H9 (cell line): ENCODE results near the gene SLC4A11. TPM values are rescaled to one million over a fixed set of nuclear protein-coding genes. Genes with fewer than 3 reads are reported as not detected.

Source experiments
- DNase-seq: peaks from one replicate; pipeline ENCODE4 v3.0.0-alpha.2; 2017
- H2AFZ ChIP-seq: one replicate; pipeline ENCODE4 v1.6.1; 2013; ENCODE audit warnings: mild to moderate bottlenecking, low read length, control low read depth, moderate library complexity
- H2AK5ac ChIP-seq: 2 replicates; pipeline ENCODE4 v1.6.1; 2013; ENCODE audit warnings: low read length, control low read depth, mixed read lengths; ENCODE audit not compliant: insufficient read length
- H2BK120ac ChIP-seq: one replicate; pipeline ENCODE4 v1.6.1; 2013; ENCODE audit warnings: low read depth, mild to moderate bottlenecking, low read length, control low read depth, inconsistent platforms; ENCODE audit not compliant: poor library complexity, severe bottlenecking
- H2BK12ac ChIP-seq: 2 replicates; pipeline ENCODE4 v1.6.1; 2013; ENCODE audit warnings: low read length, control low read depth, mixed read lengths, low read depth; ENCODE audit not compliant: insufficient read length
- H2BK15ac ChIP-seq: 2 replicates; pipeline ENCODE4 v1.6.1; 2013; ENCODE audit warnings: low read depth, low read length, control low read depth
- H2BK20ac ChIP-seq: one replicate; pipeline ENCODE4 v1.6.1; 2013; ENCODE audit warnings: low read depth, mild to moderate bottlenecking, low read length, control low read depth, inconsistent platforms; ENCODE audit not compliant: poor library complexity, severe bottlenecking
- H2BK5ac ChIP-seq: 2 replicates; pipeline ENCODE4 v1.6.1; 2013; ENCODE audit warnings: low read length, control low read depth, mixed read lengths; ENCODE audit not compliant: insufficient read length
- H3K14ac ChIP-seq: 2 replicates; pipeline ENCODE4 v1.6.1; 2013; ENCODE audit warnings: low read length, control low read depth; ENCODE audit not compliant: insufficient read depth
- H3K18ac ChIP-seq: 2 replicates; pipeline ENCODE4 v1.6.1; 2013; ENCODE audit warnings: low read depth, mild to moderate bottlenecking, mixed read lengths, low read length, control low read depth; ENCODE audit not compliant: insufficient read length
- H3K23ac ChIP-seq: 2 replicates; pipeline ENCODE4 v1.6.1; 2013; ENCODE audit warnings: low read length, control low read depth, mixed read lengths, low read depth; ENCODE audit not compliant: insufficient read length
- H3K23me2 ChIP-seq: 2 replicates; pipeline ENCODE4 v1.6.1; 2013; ENCODE audit warnings: low read depth, mild to moderate bottlenecking, mixed read lengths, low read length, control low read depth; ENCODE audit not compliant: insufficient read length, poor library complexity, severe bottlenecking
- H3K27ac ChIP-seq: 2 replicates; pipeline ENCODE4 v1.5.1; 2013; ENCODE audit warnings: low read length, control low read depth, mixed read lengths, low read depth; ENCODE audit not compliant: insufficient read length
- H3K27me3 ChIP-seq: 2 replicates; pipeline ENCODE4 v1.6.1; 2013; ENCODE audit warnings: low read length, control low read depth, inconsistent platforms; ENCODE audit not compliant: insufficient read depth
- H3K4ac ChIP-seq: 2 replicates; pipeline ENCODE4 v1.6.1; 2013; ENCODE audit warnings: low read depth, mild to moderate bottlenecking, control low read depth, inconsistent platforms, low read length, moderate library complexity
- H3K4me1 ChIP-seq: 2 replicates; pipeline ENCODE4 v1.6.1; 2013; ENCODE audit warnings: low read length, control low read depth, inconsistent platforms; ENCODE audit not compliant: insufficient read depth
- H3K4me2 ChIP-seq: 2 replicates; pipeline ENCODE4 v1.6.1; 2013; ENCODE audit warnings: low read length, control low read depth, mixed read lengths; ENCODE audit not compliant: insufficient read length, insufficient read depth
- H3K56ac ChIP-seq: 2 replicates; pipeline ENCODE4 v1.6.1; 2013; ENCODE audit warnings: low read depth, mild to moderate bottlenecking, mixed read lengths, low read length, control low read depth; ENCODE audit not compliant: insufficient read length
- H3K79me1 ChIP-seq: 2 replicates; pipeline ENCODE4 v1.6.1; 2013; ENCODE audit warnings: low read depth, mild to moderate bottlenecking, moderate library complexity, low read length, control low read depth, inconsistent platforms; ENCODE audit not compliant: insufficient read depth, poor library complexity, severe bottlenecking
- H3K79me2 ChIP-seq: 2 replicates; pipeline ENCODE4 v1.6.1; 2013; ENCODE audit warnings: low read length, control low read depth, inconsistent platforms; ENCODE audit not compliant: insufficient read depth
- H3K9ac ChIP-seq: 2 replicates; pipeline ENCODE4 v1.6.1; 2013; ENCODE audit warnings: low read length, control low read depth, mixed read lengths; ENCODE audit not compliant: insufficient read length; ENCODE audit errors: extremely low read depth
- H3K9me3 ChIP-seq: one replicate; pipeline ENCODE4 v1.6.1; 2013; ENCODE audit warnings: low read depth, low read length, inconsistent platforms; ENCODE audit not compliant: control insufficient read depth
- H3T11ph ChIP-seq: one replicate; pipeline ENCODE4 v1.6.1; 2013; ENCODE audit warnings: mild to moderate bottlenecking, low read length, control low read depth, inconsistent platforms
- H4K20me1 ChIP-seq: one replicate; pipeline ENCODE4 v1.6.1; 2013; ENCODE audit not compliant: control insufficient read depth, insufficient read length, insufficient read depth
- H4K5ac ChIP-seq: 2 replicates; pipeline ENCODE4 v1.6.1; 2013; ENCODE audit warnings: low read depth, mild to moderate bottlenecking, mixed read lengths, low read length, control low read depth; ENCODE audit not compliant: insufficient read length
- H4K8ac ChIP-seq: replicated peaks from 2 replicates; pipeline ENCODE4 v1.6.1; 2013; ENCODE audit warnings: low read length, control low read depth, mixed read lengths, low read depth; ENCODE audit not compliant: insufficient read length
- H4K91ac ChIP-seq: 2 replicates; pipeline ENCODE4 v1.6.1; 2013; ENCODE audit warnings: low read depth, mild to moderate bottlenecking, moderate library complexity, mixed read lengths, low read length, control low read depth; ENCODE audit not compliant: insufficient read length
- H3K27ac Mint-ChIP-seq, 3 experiments: 2 replicates in 2 of 3; 3 replicates in 1 of 3; pipeline ENCODE4 v1.8.0; 2020 to 2021; ENCODE audit warnings: mixed read lengths in 3 of 3, mild to moderate bottlenecking in 1 of 3, moderate library complexity in 1 of 3
- H3K27me3 Mint-ChIP-seq: 2 replicates; pipeline ENCODE4 v1.8.0; 2021; ENCODE audit warnings: low read depth, mild to moderate bottlenecking, moderate library complexity, mixed read lengths
- H3K36me3 Mint-ChIP-seq, 3 experiments: 2 replicates in 2 of 3; 3 replicates in 1 of 3; pipeline ENCODE4 v1.8.0; 2020 to 2021; ENCODE audit warnings: low read depth in 3 of 3, mixed read lengths in 3 of 3; ENCODE audit not compliant: insufficient read depth in 1 of 3
- H3K4me1 Mint-ChIP-seq, 2 experiments: 2 replicates each; pipeline ENCODE4 v1.8.0; 2020; ENCODE audit warnings: mixed read lengths in 2 of 2
- H3K4me3 Mint-ChIP-seq, 2 experiments: 2 replicates in 1 of 2; 3 replicates in 1 of 2; pipeline ENCODE4 v1.8.0; 2020 to 2021; ENCODE audit warnings: mild to moderate bottlenecking in 2 of 2, mixed read lengths in 2 of 2, moderate library complexity in 1 of 2
- H3K9me3 Mint-ChIP-seq, 2 experiments: 2 replicates in 1 of 2; 3 replicates in 1 of 2; pipeline ENCODE4 v1.8.0; 2020; ENCODE audit warnings: mild to moderate bottlenecking in 2 of 2, mixed read lengths in 2 of 2, moderate library complexity in 1 of 2
- CTCF ChIP-seq: fragments of 200-600 bp; sonication (generic); conservative IDR thresholded peaks from 3 replicates; pipeline ENCODE4 v1.8.0; 2021; ENCODE audit warnings: antibody characterized with exemption, mild to moderate bottlenecking
- WGBS: extraction: QIAGEN DNeasy Blood & Tissue Kit; methylation state at CpG from one replicate; pipeline ENCODE4 v1.1.7; 2013; ENCODE audit warnings: missing lambda C conversion rate, low lambda C conversion rate, mixed read lengths; ENCODE audit not compliant: insufficient read length; ENCODE audit errors: extremely low coverage; 5-methylcytosine and 5-hydroxymethylcytosine counted together
- total RNA-seq: library from RNA; stranded (reverse); gene quantifications from 2 replicates; pipeline ENCODE4 v1.2.1, GENCODE V29; 2021

Gene SLC4A11
- total RNA-seq, 1 experiment from 2014 or later: 29.4 TPM

- H3K23me2 ChIP-seq: no peaks in the 10 kb centered on the region
- H3K9me3 ChIP-seq: no peaks in the 10 kb centered on the region
- H2AFZ ChIP-seq: no peak overlapping the region
- no peak overlapping the region for H2BK20ac ChIP-seq
- H2BK12ac ChIP-seq: no peak overlapping the region
- Mint-ChIP-seq H3K9me3 (no peaks in the 10 kb centered on the region), H3K4me3 (no peak overlapping the region), H3K27ac (no peak overlapping the region), H3K27me3 (no peaks in the 10 kb centered on the region), H3K4me1 (no peaks in the 10 kb centered on the region), H3K36me3 (peaks cover 4 to 42% (median 8%) of the 10 kb centered on the region in 3 experiments; a peak in 4 of 7 replicates)
- H3K4ac ChIP-seq: no peak overlapping the region
- WGBS: no CpG with 5 or more reads among the region's 7 CpGs
- no peak overlapping the region for H2BK5ac ChIP-seq
- DNase-seq: peak; percentile 50
- H3K79me2 ChIP-seq: no peaks in the 10 kb centered on the region
- H2BK15ac ChIP-seq: no peak overlapping the region
- no peak overlapping the region for H3K18ac ChIP-seq
- no peak overlapping the region for H3K56ac ChIP-seq
- H4K20me1 ChIP-seq: no peaks in the 10 kb centered on the region
- H4K91ac ChIP-seq: no peak overlapping the region
- H3K27me3 ChIP-seq: no peaks in the 10 kb centered on the region
- no peak overlapping the region for H4K8ac ChIP-seq
- H3K79me1 ChIP-seq: no peaks in the 10 kb centered on the region
- no peak overlapping the region for H3K27ac ChIP-seq
- H3K14ac ChIP-seq: no peak overlapping the region; the same call in 1 of the 2 replicates
- H3K4me1 ChIP-seq: no peaks in the 10 kb centered on the region
- H2AK5ac ChIP-seq: no peak overlapping the region
- no peak for TF ChIP-seq CTCF
- H3K9ac ChIP-seq: no peak overlapping the region
- H4K5ac ChIP-seq: no peak overlapping the region
- H3T11ph ChIP-seq: no peak overlapping the region
- no peak overlapping the region for H3K4me2 ChIP-seq
- no peak overlapping the region for H3K23ac ChIP-seq
- H2BK120ac ChIP-seq: no peak overlapping the region
Observed at GRCh38 chr20:3227506-3227905, 11.5 kb downstream of the SLC4A11 start.
